OCI-M2 (cell line): Measurements from ENCODE around the gene CDKN2B-AS1.

ENCODE experiments used
- DNase-seq: peaks from one replicate; lab custom pipeline; 2025; ENCODE audit not compliant: unreplicated experiment; lab: John Stamatoyannopoulos, UW

CDKN2B-AS1 gene

GRCh38 chr9:22114956-22115355 is 120.4 kb downstream of the CDKN2B-AS1 start:
- no peak for DNase-seq

DNA sequence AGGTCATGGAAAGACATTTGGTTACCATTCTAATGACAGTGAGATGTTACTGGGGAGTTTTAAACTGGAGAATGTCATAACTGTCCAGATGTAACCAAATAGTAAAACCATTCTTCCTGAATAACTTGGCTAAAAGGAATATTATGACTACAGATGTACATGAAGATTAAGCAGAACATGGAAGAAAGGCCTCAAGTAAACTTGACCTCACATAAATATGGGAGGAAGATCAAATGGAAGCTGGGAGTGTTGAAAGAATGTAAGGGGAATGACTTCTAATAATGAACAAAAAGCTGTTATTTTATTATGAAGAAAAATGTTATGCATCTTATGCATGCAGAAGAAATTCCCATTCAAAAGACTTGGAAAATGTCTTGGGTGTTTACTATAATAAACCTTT is 122.2 kb downstream of the CDKN2B-AS1 start:
- DNase-seq, result no peak

DNA sequence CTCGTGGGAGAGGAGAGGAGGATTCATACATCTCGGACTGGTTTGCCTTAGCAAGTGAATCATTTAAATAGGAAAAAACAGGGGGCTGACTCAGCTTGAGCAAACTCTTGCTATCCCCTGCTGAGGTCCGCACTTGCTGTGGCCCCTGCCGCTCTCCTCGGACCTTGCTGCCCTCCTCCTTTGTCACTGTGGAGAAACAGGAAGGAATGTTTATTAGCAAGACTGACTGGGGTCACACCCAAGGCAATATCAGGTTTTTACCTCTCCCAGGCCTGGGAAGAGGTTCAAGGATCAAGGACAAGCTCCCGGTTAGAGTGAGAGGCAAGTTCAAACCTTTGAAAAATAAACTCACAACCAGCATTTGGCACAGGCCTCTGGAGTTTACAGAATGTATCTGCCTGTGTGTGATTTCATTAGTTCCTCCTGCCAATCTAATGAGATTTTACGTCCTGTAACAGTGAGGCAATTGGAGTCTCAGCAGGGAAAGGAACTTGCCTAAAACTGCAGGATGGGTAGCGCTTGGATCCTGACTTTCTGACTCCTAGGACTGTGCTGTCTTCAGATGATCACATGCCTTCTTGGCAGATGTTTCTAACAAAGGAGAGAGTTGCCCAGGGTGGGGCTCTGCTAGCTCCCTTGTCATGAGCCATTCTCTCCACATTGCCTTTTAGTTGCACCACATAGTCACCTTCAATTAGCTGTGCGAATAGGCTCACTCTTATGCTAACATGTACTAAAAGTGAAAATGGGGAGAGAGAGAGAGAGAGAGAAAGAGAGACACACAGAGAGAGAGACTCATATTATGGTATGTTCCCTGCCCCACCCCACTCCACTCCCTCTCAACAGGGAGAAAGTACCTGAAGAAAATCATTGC is 123.2 kb downstream of the CDKN2B-AS1 start:
- no peak for DNase-seq

- DNase-seq, result no peak
Observed at GRCh38 chr9:22118810-22119521, 124.4 kb downstream of the CDKN2B-AS1 start.

DNA sequence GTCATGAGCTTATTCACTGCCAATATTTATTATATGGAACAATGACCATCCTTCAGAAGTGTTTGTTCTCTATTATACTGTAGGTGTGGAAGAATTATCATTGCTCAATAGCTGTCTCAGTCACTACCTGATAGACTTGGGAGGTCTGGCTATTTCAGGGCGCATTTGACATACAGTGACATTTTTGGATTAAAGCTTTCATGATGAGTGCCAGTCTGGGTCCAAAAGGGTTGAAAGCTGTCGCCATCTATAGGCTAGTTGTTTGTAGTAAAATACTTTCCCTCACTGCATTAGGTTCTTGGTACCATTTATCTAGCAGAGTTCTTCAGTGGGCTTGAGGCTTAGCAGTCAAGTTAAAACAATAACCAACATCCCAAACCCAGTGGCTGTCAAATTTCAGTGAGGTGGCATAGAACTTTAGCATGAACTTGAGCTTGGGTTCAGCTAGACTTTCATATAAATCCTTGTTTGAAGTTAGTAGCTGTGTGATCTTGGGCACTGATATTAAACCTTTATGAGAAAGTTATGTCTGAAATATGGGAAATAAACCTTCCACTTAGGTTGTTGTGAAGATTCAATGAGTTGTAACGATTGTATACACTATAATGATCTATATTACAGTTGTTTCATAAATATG is 125.0 kb downstream of the CDKN2B-AS1 start:
- no peak for DNase-seq

DNA sequence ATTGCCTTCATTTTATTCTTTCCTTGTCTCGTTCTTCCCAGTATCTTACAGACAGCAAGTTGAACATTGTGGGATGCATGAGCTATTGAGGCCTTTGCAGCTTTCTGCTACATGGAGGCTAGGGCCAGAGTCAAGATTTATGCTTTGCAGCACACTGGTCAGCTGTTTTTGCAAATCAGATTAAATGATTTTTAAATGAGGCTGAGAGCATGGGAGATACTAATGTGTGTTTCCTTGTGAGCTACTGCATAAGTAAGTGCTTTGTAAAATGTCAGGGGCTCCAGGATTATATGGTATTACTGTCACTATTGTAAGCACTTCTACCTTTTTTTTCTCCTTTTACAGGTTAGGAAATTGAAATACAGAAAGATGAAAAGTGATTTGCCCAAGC is 125.6 kb downstream of the CDKN2B-AS1 start:
- no peak for DNase-seq

DNA sequence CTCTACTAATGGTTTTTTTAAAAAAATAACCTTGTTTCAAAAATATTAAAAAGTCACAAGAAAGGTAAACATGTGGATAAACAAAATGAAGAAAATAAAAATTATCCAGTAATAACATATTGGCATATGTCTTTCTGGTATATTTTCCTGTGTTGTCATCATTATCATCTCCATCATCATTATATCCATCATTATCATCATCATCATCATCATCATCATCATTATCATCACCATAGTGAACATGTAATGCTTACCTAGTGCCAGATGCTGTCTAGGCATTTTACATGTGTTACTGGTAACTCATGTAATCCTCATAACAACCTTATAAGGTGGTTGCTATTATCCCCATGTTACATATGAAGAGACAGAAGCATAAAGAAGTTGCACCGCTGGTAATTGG is 126.0 kb downstream of the CDKN2B-AS1 start:
- no peak for DNase-seq

- no peak for DNase-seq
Observed at GRCh38 chr9:22124263-22125011, 129.8 kb downstream of the CDKN2B-AS1 start.

GRCh38 chr9:22129133-22129532 is 134.5 kb downstream of the CDKN2B-AS1 start:
- no peak for DNase-seq

DNA sequence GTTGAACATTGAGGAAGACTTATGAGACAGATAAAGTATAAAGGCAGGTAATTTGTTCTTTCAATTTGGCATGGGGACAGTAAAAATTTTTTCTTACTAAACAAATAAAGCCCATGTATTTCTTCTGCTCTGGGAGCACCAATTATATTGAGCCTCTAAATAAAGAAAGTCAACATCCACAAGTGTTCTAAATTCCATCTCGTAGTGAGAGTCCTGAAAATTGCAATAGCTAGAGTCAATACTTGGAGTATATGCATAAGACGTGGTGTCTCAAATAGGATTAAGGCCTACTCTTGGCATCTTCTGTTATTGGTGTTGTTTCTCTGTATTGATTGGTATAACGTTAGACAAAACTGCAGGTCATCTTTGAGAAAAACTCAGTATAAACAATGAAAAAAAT is 135.0 kb downstream of the CDKN2B-AS1 start:
- no peak for DNase-seq

- no peak for DNase-seq
Observed at GRCh38 chr9:22131817-22132216, 137.2 kb downstream of the CDKN2B-AS1 start.

GRCh38 chr9:22134390-22134789 is 139.8 kb downstream of the CDKN2B-AS1 start:
- no peak for DNase-seq

DNA sequence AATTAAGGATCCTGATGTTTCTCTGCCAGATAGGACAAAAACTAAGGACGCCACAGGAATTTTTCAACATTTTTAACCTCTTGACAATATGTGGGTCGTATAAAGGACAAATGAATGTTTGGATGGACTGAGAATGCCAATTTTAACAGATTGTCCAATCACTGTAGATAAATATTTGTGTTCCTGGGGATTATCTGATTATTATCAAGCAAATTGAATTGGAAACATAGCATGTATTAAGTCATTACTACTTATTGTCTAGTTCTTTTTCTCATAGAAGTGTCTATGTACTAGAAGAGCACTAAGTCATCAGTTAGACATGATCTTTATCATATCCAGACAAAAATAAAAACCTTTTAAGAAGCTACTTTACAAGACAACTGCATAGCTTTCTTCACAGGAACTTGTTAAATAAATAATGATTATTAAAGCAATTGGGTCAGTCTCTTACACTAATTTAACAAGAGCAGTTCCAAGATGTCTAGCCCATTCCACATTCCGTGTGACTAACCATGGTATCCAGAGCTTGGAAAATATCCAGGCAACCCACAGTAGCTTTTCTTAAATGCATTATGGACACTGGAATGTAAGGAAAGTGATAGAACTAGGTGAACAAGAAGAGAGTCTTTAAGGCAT is 142.0 kb downstream of the CDKN2B-AS1 start:
- no peak for DNase-seq

GRCh38 chr9:22138956-22139660 is 144.5 kb downstream of the CDKN2B-AS1 start:
- no peak for DNase-seq

GRCh38 chr9:22141908-22142307 is 147.3 kb downstream of the CDKN2B-AS1 start:
- DNase-seq, result no peak

DNA sequence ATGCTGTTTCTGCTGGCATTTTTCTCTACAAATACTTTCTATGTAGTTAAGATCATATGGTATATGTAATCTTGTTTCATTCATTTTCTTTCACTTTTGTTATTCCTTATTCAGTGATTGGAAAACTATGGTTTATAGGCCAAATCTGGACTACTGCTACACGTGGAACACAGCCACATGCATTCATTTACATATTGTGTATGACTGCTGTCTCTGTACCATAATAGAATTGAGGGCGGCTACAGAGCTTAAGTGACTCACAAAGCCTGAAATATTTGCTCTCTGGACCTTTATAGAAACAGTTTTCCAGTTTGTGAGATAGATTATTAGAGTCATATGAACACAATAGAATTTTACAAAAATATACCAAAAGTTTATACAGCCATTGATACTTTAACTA is 148.1 kb downstream of the CDKN2B-AS1 start:
- no peak for DNase-seq

DNA sequence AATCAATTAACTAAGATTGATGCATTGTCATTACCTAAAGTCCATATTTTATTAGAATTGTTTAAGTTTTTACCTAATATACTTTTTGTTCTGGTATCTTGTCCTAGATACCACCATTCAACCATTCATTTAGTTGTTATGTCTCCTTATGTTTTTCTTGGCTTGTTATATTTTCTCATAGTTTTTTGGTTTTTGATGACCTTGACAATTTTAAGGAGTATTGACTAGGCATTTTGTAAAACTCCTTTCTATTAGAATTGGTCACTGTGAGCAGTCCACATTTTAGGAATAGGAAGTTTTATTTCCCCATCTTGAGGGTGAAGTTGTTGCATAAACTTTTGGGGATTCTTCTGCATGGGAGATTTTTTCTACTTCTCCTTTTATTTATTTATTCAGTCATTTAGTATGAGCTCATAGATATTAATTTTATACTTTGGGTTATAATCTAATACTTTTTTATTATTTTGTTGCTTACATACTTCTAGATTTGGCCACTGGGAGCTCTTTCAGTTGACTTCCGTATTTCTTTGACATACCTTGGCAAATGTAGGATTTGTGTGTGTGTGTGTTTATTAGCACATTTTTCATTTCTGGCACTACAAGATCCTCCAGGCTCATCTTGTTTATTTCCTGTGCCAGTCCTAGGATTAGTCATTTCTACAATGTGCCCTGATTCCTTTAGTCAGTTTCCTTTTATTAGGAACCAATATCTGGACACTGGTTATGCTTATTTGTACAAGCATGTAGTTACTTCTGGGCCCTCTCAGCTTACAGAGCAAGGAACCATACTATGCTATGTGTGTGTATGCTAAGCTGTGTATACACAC is 149.4 kb downstream of the CDKN2B-AS1 start:
- no peak for DNase-seq

DNA sequence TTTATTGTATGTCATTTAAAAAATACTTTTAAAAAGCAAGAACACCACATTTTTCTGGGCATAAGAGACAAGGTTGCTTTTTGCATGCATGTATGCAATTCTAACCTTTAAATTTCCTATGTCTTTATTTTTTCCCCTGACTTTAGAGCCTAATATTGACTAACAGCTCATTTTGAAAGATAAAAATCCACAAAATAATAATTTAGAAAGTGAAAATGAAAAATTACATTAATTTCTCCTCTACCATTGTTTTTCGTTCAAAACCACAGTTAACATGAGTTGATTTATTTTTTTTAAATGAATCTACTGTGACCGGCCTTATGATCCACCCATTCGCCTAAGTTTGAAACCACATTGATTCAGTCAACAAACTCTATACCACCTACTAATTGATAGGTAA is 152.0 kb downstream of the CDKN2B-AS1 start:
- no peak for DNase-seq

DNA sequence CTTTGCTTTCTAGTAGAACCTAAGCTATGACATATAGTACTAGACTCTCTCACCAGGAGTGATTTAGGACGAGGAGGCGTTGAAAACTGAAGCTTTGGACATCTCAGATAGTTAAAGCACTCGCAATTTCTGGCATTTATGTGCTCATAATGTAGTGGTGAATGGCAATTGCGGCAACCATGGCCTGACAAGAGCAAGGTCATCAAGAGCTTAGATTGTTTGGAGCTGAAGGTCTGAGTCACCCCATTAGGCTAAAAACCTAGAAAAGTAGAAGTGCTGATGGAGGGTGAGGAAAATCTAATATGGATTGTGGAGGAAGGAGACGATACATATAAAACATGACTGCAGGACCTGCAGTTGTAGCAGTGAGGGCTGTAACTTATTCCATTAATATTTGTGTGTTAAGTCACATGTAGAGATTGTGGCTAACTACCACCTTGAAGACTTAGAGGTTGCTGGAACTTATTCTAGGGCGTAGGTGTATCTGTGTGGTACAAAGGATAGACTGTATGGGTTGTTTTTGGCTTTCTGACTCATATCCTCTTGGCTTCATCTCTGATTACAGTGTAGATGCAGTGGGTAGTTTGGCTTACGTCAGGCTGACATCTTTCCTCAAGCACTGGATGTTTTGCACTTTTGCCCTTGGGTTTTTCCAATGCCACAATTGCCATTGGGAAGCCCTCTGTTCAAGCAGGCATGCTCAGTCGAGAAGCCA is 153.4 kb downstream of the CDKN2B-AS1 start:
- no peak for DNase-seq
